Gastroesophageal sphincter (tissue), 3 donors: ENCODE measurements around the gene SYNE3.

ENCODE experiments used
- POLR2AphosphoS5 ChIP-seq: sonication (generic); formaldehyde crosslinking; IDR thresholded peaks from one replicate; pipeline ENCODE4 v1.6.1; 2017; ENCODE audit warnings: antibody characterized with exemption
- TF ChIP-seq, protein P1 (sequence below), 4 experiments: fragments of 200-600 bp in 2 of 4; fragments of 450-650 bp in 2 of 4; sonication (generic) in 1 of 4; IDR thresholded peaks; one replicate each; pipeline ENCODE4 v1.5.1; 2017 to 2019; ENCODE audit warnings: antibody characterized with exemption in 4 of 4, mild to moderate bottlenecking in 2 of 4, moderate library complexity in 2 of 4

DNA sequence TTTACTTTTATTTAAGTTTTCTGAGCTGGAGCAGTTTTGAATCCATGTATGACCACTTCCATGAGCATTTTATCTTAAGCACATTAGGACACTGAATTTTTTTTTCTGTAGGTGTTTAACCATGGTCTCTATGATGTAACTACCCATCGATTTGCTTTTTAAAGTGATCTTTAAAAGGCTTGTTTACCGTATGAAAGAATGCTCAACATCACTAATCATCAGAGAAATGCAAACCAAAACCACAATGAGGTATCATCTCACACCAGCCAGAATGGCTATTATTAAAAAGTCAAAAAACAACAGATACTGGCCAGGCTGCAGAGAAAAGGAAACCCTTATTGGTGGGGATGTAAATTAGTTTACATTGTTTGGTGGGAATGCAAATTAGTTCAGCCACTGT, 41.4 kb upstream of the SYNE3 start:
- TF ChIP-seq POLR2AphosphoS5: no peak
- TF ChIP-seq, protein P1, sequence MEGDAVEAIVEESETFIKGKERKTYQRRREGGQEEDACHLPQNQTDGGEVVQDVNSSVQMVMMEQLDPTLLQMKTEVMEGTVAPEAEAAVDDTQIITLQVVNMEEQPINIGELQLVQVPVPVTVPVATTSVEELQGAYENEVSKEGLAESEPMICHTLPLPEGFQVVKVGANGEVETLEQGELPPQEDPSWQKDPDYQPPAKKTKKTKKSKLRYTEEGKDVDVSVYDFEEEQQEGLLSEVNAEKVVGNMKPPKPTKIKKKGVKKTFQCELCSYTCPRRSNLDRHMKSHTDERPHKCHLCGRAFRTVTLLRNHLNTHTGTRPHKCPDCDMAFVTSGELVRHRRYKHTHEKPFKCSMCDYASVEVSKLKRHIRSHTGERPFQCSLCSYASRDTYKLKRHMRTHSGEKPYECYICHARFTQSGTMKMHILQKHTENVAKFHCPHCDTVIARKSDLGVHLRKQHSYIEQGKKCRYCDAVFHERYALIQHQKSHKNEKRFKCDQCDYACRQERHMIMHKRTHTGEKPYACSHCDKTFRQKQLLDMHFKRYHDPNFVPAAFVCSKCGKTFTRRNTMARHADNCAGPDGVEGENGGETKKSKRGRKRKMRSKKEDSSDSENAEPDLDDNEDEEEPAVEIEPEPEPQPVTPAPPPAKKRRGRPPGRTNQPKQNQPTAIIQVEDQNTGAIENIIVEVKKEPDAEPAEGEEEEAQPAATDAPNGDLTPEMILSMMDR (IDR thresholded peaks at IDR 0.05): no peak
